Measurements from ENCODE around the gene ROCK2. TPM values are rescaled to one million over a fixed set of nuclear protein-coding genes. Genes with fewer than 3 reads are reported as not detected.
A peak's percentile ranks its signal among the peaks of the same experiment; 100 is the strongest.
"Not testable (repeated sequence)": the region's sequence is repeated elsewhere in the genome, so short reads cannot be mapped to it uniquely, and the experiment has no call there.

Gene ROCK2
- total RNA-seq, 2 donors from 2014 or later, result 19.1 to 26.3 TPM

GRCh38 chr2:11252458-11252857, 92.0 kb downstream of the ROCK2 start:
- not testable (repeated sequence) for H3K9me3 Mint-ChIP-seq; H3K4me1 Mint-ChIP-seq (ENCODE audit: low read depth in 2 of 2); ATAC-seq; DNase-seq (ENCODE audit: low spot score); H3K27ac Mint-ChIP-seq; H3K27me3 Mint-ChIP-seq; H3K4me3 Mint-ChIP-seq; H3K36me3 Mint-ChIP-seq

GRCh38 chr2:11250400-11251196, 93.8 kb downstream of the ROCK2 start:
- ATAC-seq (no peak), DNase-seq (ENCODE audit: low spot score) (no peak)
- Mint-ChIP-seq H3K9me3 (no peaks in the 10 kb centered on the region), H3K27me3 (no peaks in the 10 kb centered on the region), H3K4me1 (ENCODE audit: low read depth in 2 of 2) (peaks cover 7 to 9% of the 10 kb centered on the region in 2 donors), H3K27ac (no peak overlapping the region), H3K36me3 (no peaks in the 10 kb centered on the region), H3K4me3 (no peak overlapping the region)

GRCh38 chr2:11245322-11245721, 99.1 kb downstream of the ROCK2 start:
- Mint-ChIP-seq H3K4me1 (ENCODE audit: low read depth in 2 of 2) (no peaks in the 10 kb centered on the region), H3K9me3 (no peaks in the 10 kb centered on the region), H3K36me3 (no peaks in the 10 kb centered on the region), H3K27ac (no peak overlapping the region), H3K27me3 (no peaks in the 10 kb centered on the region), H3K4me3 (no peak overlapping the region)
- ATAC-seq (no peak), DNase-seq (ENCODE audit: low spot score) (no peak)

GRCh38 chr2:11244091-11244826, 100.2 kb downstream of the ROCK2 start:
- peaks cover 7 to 9% of the 10 kb centered on the region in 2 donors for H3K4me1 Mint-ChIP-seq (ENCODE audit: low read depth in 2 of 2)
- DNase-seq (ENCODE audit: low spot score) (no peak), ATAC-seq (no peak)
- H3K4me3 Mint-ChIP-seq, result no peak overlapping the region
- H3K27ac Mint-ChIP-seq, result no peak overlapping the region
- no peaks in the 10 kb centered on the region for H3K27me3 Mint-ChIP-seq
- no peaks in the 10 kb centered on the region for H3K9me3 Mint-ChIP-seq
- no peaks in the 10 kb centered on the region for H3K36me3 Mint-ChIP-seq

GRCh38 chr2:11243512-11243911, 100.9 kb downstream of the ROCK2 start:
- H3K27me3 Mint-ChIP-seq, result no peaks in the 10 kb centered on the region
- H3K4me1 Mint-ChIP-seq (ENCODE audit: low read depth in 2 of 2), result peaks cover 11 to 14% of the 10 kb centered on the region in 2 donors
- H3K9me3 Mint-ChIP-seq, result no peaks in the 10 kb centered on the region
- H3K27ac Mint-ChIP-seq, result no peak overlapping the region
- H3K4me3 Mint-ChIP-seq, result no peak overlapping the region
- no peaks in the 10 kb centered on the region for H3K36me3 Mint-ChIP-seq
- ATAC-seq (no peak), DNase-seq (ENCODE audit: low spot score) (no peak)

GRCh38 chr2:11242542-11243174, 101.8 kb downstream of the ROCK2 start:
- Mint-ChIP-seq H3K27me3 (no peaks in the 10 kb centered on the region), H3K4me1 (ENCODE audit: low read depth in 2 of 2) (peaks cover 18 to 22% of the 10 kb centered on the region in 2 donors), H3K9me3 (no peaks in the 10 kb centered on the region), H3K36me3 (no peaks in the 10 kb centered on the region), H3K27ac (no peak overlapping the region), H3K4me3 (no peak overlapping the region)
- ATAC-seq (no peak), DNase-seq (ENCODE audit: low spot score) (no peak)

GRCh38 chr2:11241412-11242203, 102.8 kb downstream of the ROCK2 start:
- Mint-ChIP-seq H3K27ac (no peak overlapping the region), H3K9me3 (no peaks in the 10 kb centered on the region), H3K4me3 (no peak overlapping the region), H3K27me3 (no peaks in the 10 kb centered on the region), H3K36me3 (no peaks in the 10 kb centered on the region), H3K4me1 (ENCODE audit: low read depth in 2 of 2) (peaks cover 19 to 24% of the 10 kb centered on the region in 2 donors)
- no peak for ATAC-seq
- no peak for DNase-seq (ENCODE audit: low spot score)

- DNase-seq (ENCODE audit: low spot score) (no peak), ATAC-seq (no peak)
- Mint-ChIP-seq H3K4me3 (no peak overlapping the region), H3K4me1 (ENCODE audit: low read depth in 2 of 2) (peaks cover 22 to 30% of the 10 kb centered on the region in 2 donors), H3K36me3 (no peaks in the 10 kb centered on the region), H3K27me3 (no peaks in the 10 kb centered on the region), H3K27ac (peak overlapping the region in 1 of 2 donors; percentile 27), H3K9me3 (no peaks in the 10 kb centered on the region)
Observed at GRCh38 chr2:11239666-11240462, 104.6 kb downstream of the ROCK2 start.

GRCh38 chr2:11239147-11239546, 105.3 kb downstream of the ROCK2 start:
- H3K27ac Mint-ChIP-seq, result peak overlapping the region in 1 of 2 donors; percentile 27
- no peak overlapping the region for H3K4me3 Mint-ChIP-seq
- H3K36me3 Mint-ChIP-seq, result no peaks in the 10 kb centered on the region
- H3K4me1 Mint-ChIP-seq (ENCODE audit: low read depth in 2 of 2), result peaks cover 22 to 30% of the 10 kb centered on the region in 2 donors
- no peak for ATAC-seq
- DNase-seq (ENCODE audit: low spot score), result no peak
- H3K27me3 Mint-ChIP-seq, result no peaks in the 10 kb centered on the region
- no peaks in the 10 kb centered on the region for H3K9me3 Mint-ChIP-seq

- no peak for ATAC-seq
- Mint-ChIP-seq H3K4me1 (ENCODE audit: low read depth in 2 of 2) (peaks cover 22 to 30% of the 10 kb centered on the region in 2 donors), H3K36me3 (no peaks in the 10 kb centered on the region), H3K4me3 (no peak overlapping the region), H3K27me3 (no peaks in the 10 kb centered on the region), H3K27ac (no peak overlapping the region), H3K9me3 (no peaks in the 10 kb centered on the region)
- DNase-seq (ENCODE audit: low spot score), result no peak
Observed at GRCh38 chr2:11237122-11237521, 107.3 kb downstream of the ROCK2 start.

- peak overlapping the region in 1 of 2 donors; percentile 56 for H3K27ac Mint-ChIP-seq
- H3K27me3 Mint-ChIP-seq, result no peaks in the 10 kb centered on the region
- no peaks in the 10 kb centered on the region for H3K36me3 Mint-ChIP-seq
- DNase-seq (ENCODE audit: low spot score) (no peak), ATAC-seq (no peak)
- H3K4me1 Mint-ChIP-seq (ENCODE audit: low read depth in 2 of 2), result peaks cover 22 to 30% of the 10 kb centered on the region in 2 donors
- no peak overlapping the region for H3K4me3 Mint-ChIP-seq
- no peaks in the 10 kb centered on the region for H3K9me3 Mint-ChIP-seq
Observed at GRCh38 chr2:11236335-11236734, 108.1 kb downstream of the ROCK2 start.

- no peaks in the 10 kb centered on the region for H3K36me3 Mint-ChIP-seq
- no peak overlapping the region for H3K4me3 Mint-ChIP-seq
- H3K4me1 Mint-ChIP-seq (ENCODE audit: low read depth in 2 of 2), result peaks cover 22 to 30% of the 10 kb centered on the region in 2 donors
- DNase-seq (ENCODE audit: low spot score) (no peak), ATAC-seq (no peak)
- H3K27me3 Mint-ChIP-seq, result no peaks in the 10 kb centered on the region
- no peak overlapping the region for H3K27ac Mint-ChIP-seq
- no peaks in the 10 kb centered on the region for H3K9me3 Mint-ChIP-seq
Observed at GRCh38 chr2:11235583-11235982, 108.9 kb downstream of the ROCK2 start.

- H3K4me1 Mint-ChIP-seq (ENCODE audit: low read depth in 2 of 2), result peaks cover 13 to 23% of the 10 kb centered on the region in 2 donors
- no peaks in the 10 kb centered on the region for H3K9me3 Mint-ChIP-seq
- H3K27me3 Mint-ChIP-seq, result no peaks in the 10 kb centered on the region
- H3K4me3 Mint-ChIP-seq, result no peak overlapping the region
- H3K36me3 Mint-ChIP-seq, result no peaks in the 10 kb centered on the region
- no peak overlapping the region for H3K27ac Mint-ChIP-seq
- no peak for ATAC-seq
- no peak for DNase-seq (ENCODE audit: low spot score)
Observed at GRCh38 chr2:11234309-11234708, 110.1 kb downstream of the ROCK2 start.
